WI38 (cell line): ENCODE measurements around the gene GALNT13.

Source experiments
- H3K4me3 ChIP-seq: 2 replicates; pipeline ENCODE4 v1.5.1; 2011; ENCODE audit warnings: low read depth, mild to moderate bottlenecking, control low read depth, low read length
- TF ChIP-seq, protein P1 (sequence below): IDR thresholded peaks from 2 replicates; pipeline ENCODE4 v1.5.1; 2012; ENCODE audit warnings: low read depth, mild to moderate bottlenecking, control low read depth, low read length

The GALNT13 gene

DNA sequence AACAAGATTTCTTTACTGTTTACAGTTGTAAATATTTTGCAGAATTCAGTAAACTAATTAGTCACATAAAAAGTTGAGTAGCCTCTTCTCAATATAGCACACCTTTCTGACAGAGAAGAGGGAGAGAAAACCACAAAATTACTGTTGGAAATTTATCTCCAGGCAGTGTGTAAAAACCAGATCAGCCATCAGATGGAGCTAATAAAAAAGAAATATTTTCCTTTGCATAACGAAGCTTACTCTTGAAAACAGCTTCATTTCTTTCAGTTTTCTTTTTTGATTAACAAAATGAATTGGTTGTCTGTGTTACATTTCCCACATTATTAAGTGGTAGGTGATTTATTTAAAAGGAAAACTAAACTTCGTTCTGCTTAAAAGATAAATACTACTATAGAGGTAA lies 567.4 kb downstream of the GALNT13 start:
- TF ChIP-seq, protein P1, sequence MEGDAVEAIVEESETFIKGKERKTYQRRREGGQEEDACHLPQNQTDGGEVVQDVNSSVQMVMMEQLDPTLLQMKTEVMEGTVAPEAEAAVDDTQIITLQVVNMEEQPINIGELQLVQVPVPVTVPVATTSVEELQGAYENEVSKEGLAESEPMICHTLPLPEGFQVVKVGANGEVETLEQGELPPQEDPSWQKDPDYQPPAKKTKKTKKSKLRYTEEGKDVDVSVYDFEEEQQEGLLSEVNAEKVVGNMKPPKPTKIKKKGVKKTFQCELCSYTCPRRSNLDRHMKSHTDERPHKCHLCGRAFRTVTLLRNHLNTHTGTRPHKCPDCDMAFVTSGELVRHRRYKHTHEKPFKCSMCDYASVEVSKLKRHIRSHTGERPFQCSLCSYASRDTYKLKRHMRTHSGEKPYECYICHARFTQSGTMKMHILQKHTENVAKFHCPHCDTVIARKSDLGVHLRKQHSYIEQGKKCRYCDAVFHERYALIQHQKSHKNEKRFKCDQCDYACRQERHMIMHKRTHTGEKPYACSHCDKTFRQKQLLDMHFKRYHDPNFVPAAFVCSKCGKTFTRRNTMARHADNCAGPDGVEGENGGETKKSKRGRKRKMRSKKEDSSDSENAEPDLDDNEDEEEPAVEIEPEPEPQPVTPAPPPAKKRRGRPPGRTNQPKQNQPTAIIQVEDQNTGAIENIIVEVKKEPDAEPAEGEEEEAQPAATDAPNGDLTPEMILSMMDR = no peak
- no peak overlapping the region for H3K4me3 ChIP-seq

- no peak overlapping the region for H3K4me3 ChIP-seq
- TF ChIP-seq, protein P1 = no peak
Measured at GRCh38 chr2:154443919-154444318, 572.2 kb downstream of the GALNT13 start.

- H3K4me3 ChIP-seq = no peak overlapping the region
- TF ChIP-seq, protein P1 = no peak
Measured at GRCh38 chr2:154446324-154446723, 574.6 kb downstream of the GALNT13 start.

DNA sequence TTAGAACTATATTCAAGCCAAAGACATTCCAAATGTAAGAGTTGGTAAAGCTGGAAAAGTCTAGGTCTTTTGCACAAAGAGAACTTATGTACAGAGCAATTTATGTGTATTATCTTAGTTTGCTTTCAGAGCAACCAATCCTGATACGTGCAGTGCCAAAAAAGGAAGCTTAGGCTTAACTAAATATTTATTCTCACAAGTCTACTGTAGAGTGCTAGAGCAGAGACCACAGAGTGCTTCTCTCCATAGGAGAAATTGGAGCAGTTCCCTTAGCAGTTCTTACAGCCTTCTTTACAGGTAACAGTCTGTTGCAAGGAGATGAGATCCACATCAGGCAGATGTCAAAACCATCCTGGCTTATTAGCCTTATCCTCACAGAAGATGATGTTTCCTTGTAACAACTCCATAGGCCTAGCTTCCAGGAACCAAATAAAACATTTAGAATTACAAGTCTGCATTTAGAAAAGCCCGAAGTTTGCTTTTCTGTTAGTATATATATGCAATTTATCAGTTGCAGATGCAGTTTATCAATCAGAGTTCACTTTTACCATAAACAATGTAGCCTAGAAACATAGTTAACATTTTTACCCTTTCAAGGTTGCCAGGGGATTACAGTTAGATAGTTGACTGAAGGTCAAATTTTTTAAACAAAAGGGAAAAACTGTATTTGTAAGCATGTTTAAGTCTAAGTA lies 576.2 kb downstream of the GALNT13 start:
- no peak overlapping the region for H3K4me3 ChIP-seq
- TF ChIP-seq, protein P1 = no peak

DNA sequence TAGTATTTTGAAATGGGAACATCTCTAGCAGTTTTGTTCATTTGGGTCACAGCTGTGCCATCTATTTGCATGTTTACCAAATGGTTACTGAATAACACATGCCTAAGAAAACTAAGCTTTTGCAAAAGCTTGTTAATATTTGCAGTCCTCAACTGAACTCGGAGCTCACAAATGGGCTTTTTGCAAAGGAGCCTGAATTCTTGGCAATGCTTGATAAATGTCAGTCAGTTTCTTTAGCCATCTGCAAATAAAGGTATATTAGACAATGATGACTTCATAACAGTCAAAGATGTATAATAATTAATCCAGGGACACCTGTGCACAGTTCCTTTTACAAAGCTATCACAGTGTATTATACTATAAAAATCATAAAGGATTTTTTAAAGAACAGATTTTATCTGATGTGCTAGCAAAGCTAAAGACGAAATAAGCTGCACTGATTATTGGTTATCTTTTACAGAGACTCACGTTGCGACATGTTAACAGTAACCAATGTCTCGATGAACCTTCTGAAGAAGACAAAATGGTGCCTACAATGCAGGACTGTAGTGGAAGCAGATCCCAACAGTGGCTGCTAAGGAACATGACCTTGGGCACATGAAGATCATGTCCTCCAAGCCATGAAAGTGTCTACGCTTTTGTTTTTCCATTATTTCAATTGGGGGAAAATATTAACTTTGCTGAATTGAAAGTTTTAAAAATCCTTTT lies 578.4 kb downstream of the GALNT13 start:
- no peak overlapping the region for H3K4me3 ChIP-seq
- TF ChIP-seq, protein P1 = no peak

GRCh38 chr2:154452471-154452870 lies 580.7 kb downstream of the GALNT13 start:
- no peak overlapping the region for H3K4me3 ChIP-seq
- TF ChIP-seq, protein P1 = no peak

DNA sequence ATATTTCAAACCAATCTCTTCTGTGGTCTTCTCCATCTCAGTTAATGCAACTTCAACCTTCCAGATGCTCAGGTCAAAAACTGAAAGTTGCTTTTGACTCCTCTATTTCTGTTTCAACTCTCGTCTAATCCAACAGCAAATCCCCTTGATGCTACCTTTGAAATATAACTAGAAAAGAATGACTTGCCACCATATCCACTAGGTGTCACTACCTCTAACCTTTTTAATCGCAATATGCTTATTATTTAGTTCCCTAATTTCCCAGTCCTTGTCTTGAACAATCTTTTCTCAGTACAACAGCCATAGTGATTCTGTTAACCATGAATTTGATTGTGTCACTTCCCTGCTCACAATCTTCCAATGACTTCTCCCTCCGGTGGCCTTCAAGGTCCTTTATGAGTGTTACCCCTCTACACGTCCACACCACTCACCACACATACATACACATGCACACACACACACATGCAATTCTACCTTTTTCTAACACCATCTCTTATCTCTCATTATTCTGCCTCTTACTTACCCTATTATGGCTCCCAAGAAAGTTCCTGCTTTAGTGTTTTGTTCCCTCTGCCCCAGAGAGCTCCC lies 581.3 kb downstream of the GALNT13 start:
- TF ChIP-seq, protein P1 = no peak
- no peak overlapping the region for H3K4me3 ChIP-seq
